ENCODE data around the gene ESR1.

The ESR1 gene

DNA sequence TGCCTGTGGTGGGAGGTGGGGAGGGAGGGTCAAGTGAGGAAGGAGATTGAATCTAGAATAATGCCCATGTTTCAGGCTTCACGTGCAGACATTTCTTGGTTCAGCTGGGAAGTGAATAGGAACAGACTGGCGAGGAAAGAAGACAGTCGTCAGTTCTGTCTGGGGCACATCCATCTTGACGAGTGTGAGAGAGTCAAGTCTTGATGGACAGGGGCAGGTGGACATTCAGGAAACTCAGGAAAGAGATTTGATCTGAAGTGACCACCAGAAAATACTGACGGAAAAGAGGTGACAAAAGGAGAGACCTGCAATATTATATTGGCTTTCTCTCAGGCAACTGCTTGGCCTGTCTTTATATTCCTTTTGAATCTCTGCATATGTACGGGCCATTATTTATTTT lies 68.6 kb downstream of the ESR1 start:
- H3K36me3 ChIP-seq (ENCODE audit: control insufficient read depth, low read length), result no peaks in the 10 kb centered on the region
- no peaks in the 10 kb centered on the region for H4K20me1 ChIP-seq (ENCODE audit: control insufficient read depth, insufficient read depth, low read depth, low read length)
- no peaks in the 10 kb centered on the region for H3K27me3 ChIP-seq (ENCODE audit: control insufficient read depth, low read length)
- no peaks in the 10 kb centered on the region for H3K9me2 ChIP-seq (replicated peaks; ENCODE audit: control insufficient read depth, low read length)
- no peaks in the 10 kb centered on the region for H3K9me3 ChIP-seq (ENCODE audit: control insufficient read depth, insufficient read depth, low read length)
- no peaks in the 10 kb centered on the region for H3F3A ChIP-seq (ENCODE audit: control insufficient read depth, insufficient read depth)
- H3K79me2 ChIP-seq (ENCODE audit: control insufficient read depth, low read length), result no peaks in the 10 kb centered on the region
- H3K4me2 ChIP-seq (ENCODE audit: low read length), result no peak overlapping the region
- H3K4me3 ChIP-seq (ENCODE audit: low read length), result no peak overlapping the region
- H3K27ac ChIP-seq (ENCODE audit: low read depth, low read length), result no peak overlapping the region
- TF ChIP-seq EZH2phosphoT487 (IDR thresholded peaks at IDR 0.05; ENCODE audit: borderline replicate concordance, low read length), result no peak
- TF ChIP-seq CTCF (IDR thresholded peaks at IDR 0.05; ENCODE audit: low read depth, low read length, poor library complexity, severe bottlenecking), result no peak
- H3K4me1 ChIP-seq (ENCODE audit: control insufficient read depth, low read length), result no peaks in the 10 kb centered on the region

- no peak overlapping the region for H3K27ac ChIP-seq (ENCODE audit: low read depth, low read length)
- H3K79me2 ChIP-seq (ENCODE audit: control insufficient read depth, low read length), result no peaks in the 10 kb centered on the region
These were observed 70.0 kb downstream of the ESR1 start for GRCh38 chr6:151877458-151877857.

GRCh38 chr6:151881231-151881630 lies 73.7 kb downstream of the ESR1 start:
- H3K79me2 ChIP-seq (ENCODE audit: control insufficient read depth, low read length), result no peaks in the 10 kb centered on the region
- no peak overlapping the region for H3K4me2 ChIP-seq (ENCODE audit: low read length)
- H3K27me3 ChIP-seq (ENCODE audit: control insufficient read depth, low read length), result no peaks in the 10 kb centered on the region
- no peaks in the 10 kb centered on the region for H3K36me3 ChIP-seq (ENCODE audit: control insufficient read depth, low read length)
- no peaks in the 10 kb centered on the region for H3K4me1 ChIP-seq (ENCODE audit: control insufficient read depth, low read length)
- H3K9me3 ChIP-seq (ENCODE audit: control insufficient read depth, insufficient read depth, low read length), result no peaks in the 10 kb centered on the region
- H4K20me1 ChIP-seq (ENCODE audit: control insufficient read depth, insufficient read depth, low read depth, low read length), result no peaks in the 10 kb centered on the region
- H3K9me2 ChIP-seq (replicated peaks; ENCODE audit: control insufficient read depth, low read length), result no peaks in the 10 kb centered on the region
- H3F3A ChIP-seq (ENCODE audit: control insufficient read depth, insufficient read depth), result no peaks in the 10 kb centered on the region
- H3K4me3 ChIP-seq (ENCODE audit: low read length), result no peak overlapping the region
- no peak overlapping the region for H3K27ac ChIP-seq (ENCODE audit: low read depth, low read length)
- no peak for TF ChIP-seq EZH2phosphoT487 (IDR thresholded peaks at IDR 0.05; ENCODE audit: borderline replicate concordance, low read length)
- TF ChIP-seq CTCF (IDR thresholded peaks at IDR 0.05; ENCODE audit: low read depth, low read length, poor library complexity, severe bottlenecking), result no peak

More at GRCh38 chr6:151877458-151877857, 70.0 kb downstream of the ESR1 start:
- no peaks in the 10 kb centered on the region for H3K9me3 ChIP-seq (ENCODE audit: control insufficient read depth, insufficient read depth, low read length)
- no peaks in the 10 kb centered on the region for H3K27me3 ChIP-seq (ENCODE audit: control insufficient read depth, low read length)
- H3F3A ChIP-seq (ENCODE audit: control insufficient read depth, insufficient read depth), result no peaks in the 10 kb centered on the region
- no peaks in the 10 kb centered on the region for H3K9me2 ChIP-seq (replicated peaks; ENCODE audit: control insufficient read depth, low read length)
- no peaks in the 10 kb centered on the region for H4K20me1 ChIP-seq (ENCODE audit: control insufficient read depth, insufficient read depth, low read depth, low read length)
- TF ChIP-seq CTCF (IDR thresholded peaks at IDR 0.05; ENCODE audit: low read depth, low read length, poor library complexity, severe bottlenecking) (no peak), EZH2phosphoT487 (IDR thresholded peaks at IDR 0.05; ENCODE audit: borderline replicate concordance, low read length) (no peak)
- no peak overlapping the region for H3K4me3 ChIP-seq (ENCODE audit: low read length)
- no peak overlapping the region for H3K4me2 ChIP-seq (ENCODE audit: low read length)
- H3K36me3 ChIP-seq (ENCODE audit: control insufficient read depth, low read length), result no peaks in the 10 kb centered on the region
- H3K4me1 ChIP-seq (ENCODE audit: control insufficient read depth, low read length), result no peaks in the 10 kb centered on the region

GRCh38 chr6:151882206-151882605 lies 74.7 kb downstream of the ESR1 start:
- H3K27ac ChIP-seq (ENCODE audit: low read depth, low read length), result no peak overlapping the region
- TF ChIP-seq CTCF (IDR thresholded peaks at IDR 0.05; ENCODE audit: low read depth, low read length, poor library complexity, severe bottlenecking) (no peak), EZH2phosphoT487 (IDR thresholded peaks at IDR 0.05; ENCODE audit: borderline replicate concordance, low read length) (no peak)
- H3K4me1 ChIP-seq (ENCODE audit: control insufficient read depth, low read length), result no peaks in the 10 kb centered on the region
- no peak overlapping the region for H3K4me3 ChIP-seq (ENCODE audit: low read length)
- no peaks in the 10 kb centered on the region for H3K36me3 ChIP-seq (ENCODE audit: control insufficient read depth, low read length)
- no peak overlapping the region for H3K4me2 ChIP-seq (ENCODE audit: low read length)
- no peaks in the 10 kb centered on the region for H3K9me3 ChIP-seq (ENCODE audit: control insufficient read depth, insufficient read depth, low read length)
- no peaks in the 10 kb centered on the region for H4K20me1 ChIP-seq (ENCODE audit: control insufficient read depth, insufficient read depth, low read depth, low read length)
- no peaks in the 10 kb centered on the region for H3K9me2 ChIP-seq (replicated peaks; ENCODE audit: control insufficient read depth, low read length)
- no peaks in the 10 kb centered on the region for H3K79me2 ChIP-seq (ENCODE audit: control insufficient read depth, low read length)
- no peaks in the 10 kb centered on the region for H3K27me3 ChIP-seq (ENCODE audit: control insufficient read depth, low read length)
- H3F3A ChIP-seq (ENCODE audit: control insufficient read depth, insufficient read depth), result no peaks in the 10 kb centered on the region

All from DOHH2 (cell line).